GM18867 (cell line): Measurements from ENCODE around the gene ATP6V1G1.

Experiments used
- ATAC-seq: cut with Tn5 transposase; IDR thresholded peaks from one replicate; pipeline ENCODE4 v1.9.1; 2021; ENCODE audit warnings: mild to moderate bottlenecking, moderate library complexity; ENCODE audit not compliant: unreplicated experiment

Gene ATP6V1G1

GRCh38 chr9:114643896-114644295, 56.3 kb downstream of the ATP6V1G1 start:
- no peak for ATAC-seq
